Chondrocyte (in vitro differentiated cells): Measurements from ENCODE around the gene CDC37L1. TPM values are rescaled to one million over a fixed set of nuclear protein-coding genes. Genes with fewer than 3 reads are reported as not detected.
"Not testable (repeated sequence)": the region's sequence is repeated elsewhere in the genome, so short reads cannot be mapped to it uniquely, and the experiment has no call there.

ENCODE experiments used
- DNase-seq: peaks from one replicate; pipeline ENCODE4 v3.0.0; 2021; ENCODE audit warnings: mixed read lengths, low spot score
- H3K27ac Mint-ChIP-seq: one replicate; pipeline ENCODE4 v1.8.0; 2021; ENCODE audit warnings: mild to moderate bottlenecking, moderate library complexity, mixed read lengths; ENCODE audit not compliant: unreplicated experiment
- H3K27me3 Mint-ChIP-seq: 2 replicates; pipeline ENCODE4 v1.8.0; 2021; ENCODE audit warnings: low read depth, mixed read lengths
- H3K36me3 Mint-ChIP-seq: 2 replicates; pipeline ENCODE4 v1.8.0; 2021; ENCODE audit warnings: low read depth, mixed read lengths
- H3K4me1 Mint-ChIP-seq: 2 replicates; pipeline ENCODE4 v1.8.0; 2021; ENCODE audit warnings: low read depth, mild to moderate bottlenecking, mixed read lengths
- H3K4me3 Mint-ChIP-seq: one replicate; pipeline ENCODE4 v1.8.0; 2021; ENCODE audit warnings: mild to moderate bottlenecking, moderate library complexity, mixed read lengths; ENCODE audit not compliant: unreplicated experiment
- H3K9me3 Mint-ChIP-seq: 2 replicates; pipeline ENCODE4 v1.8.0; 2021; ENCODE audit warnings: low read depth, mixed read lengths
- CTCF ChIP-seq: fragments of 200-600 bp; sonication (generic); IDR thresholded peaks from 2 replicates; pipeline ENCODE4 v1.5.0; 2021; ENCODE audit warnings: antibody characterized with exemption, mild to moderate bottlenecking, moderate library complexity
- total RNA-seq: library from RNA; stranded (reverse); gene quantifications from 3 replicates; pipeline ENCODE4 v1.2.1, GENCODE V29; 2021

The CDC37L1 gene
- total RNA-seq, 1 donor from 2014 or later: 17.0 TPM

GRCh38 chr9:4657426-4658159 lies 21.8 kb upstream of the CDC37L1 start:
- Mint-ChIP-seq H3K4me3 (no peak overlapping the region), H3K4me1 (peaks cover 14% of the 10 kb centered on the region), H3K36me3 (no peaks in the 10 kb centered on the region), H3K27me3 (no peaks in the 10 kb centered on the region), H3K9me3 (no peaks in the 10 kb centered on the region), H3K27ac (no peak overlapping the region)
- DNase-seq: no peak
- no peak for TF ChIP-seq CTCF

GRCh38 chr9:4660665-4661064 lies 18.7 kb upstream of the CDC37L1 start:
- Mint-ChIP-seq H3K4me1 (peaks cover 37% of the 10 kb centered on the region), H3K27ac (peak overlapping the region; percentile 65)
- H3K36me3 Mint-ChIP-seq, DNase-seq, H3K4me3 Mint-ChIP-seq, H3K9me3 Mint-ChIP-seq, H3K27me3 Mint-ChIP-seq: not testable (repeated sequence)

- TF ChIP-seq CTCF: no peak
- H3K27me3 Mint-ChIP-seq: no peaks in the 10 kb centered on the region
- H3K27ac Mint-ChIP-seq: peak overlapping the region; percentile 87
- no peaks in the 10 kb centered on the region for H3K36me3 Mint-ChIP-seq
- no peak for DNase-seq
- H3K9me3 Mint-ChIP-seq: no peaks in the 10 kb centered on the region
- H3K4me3 Mint-ChIP-seq: peak overlapping the region; percentile 93
- peaks cover 42% of the 10 kb centered on the region for H3K4me1 Mint-ChIP-seq
These were observed 18.2 kb upstream of the CDC37L1 start for GRCh38 chr9:4661165-4661564.

GRCh38 chr9:4661611-4662010 lies 17.8 kb upstream of the CDC37L1 start:
- no peaks in the 10 kb centered on the region for H3K9me3 Mint-ChIP-seq
- H3K27ac Mint-ChIP-seq: peak overlapping the region; percentile 87
- TF ChIP-seq CTCF: no peak
- no peaks in the 10 kb centered on the region for H3K36me3 Mint-ChIP-seq
- H3K4me3 Mint-ChIP-seq: peak overlapping the region; percentile 93
- DNase-seq: no peak
- H3K4me1 Mint-ChIP-seq: peaks cover 47% of the 10 kb centered on the region
- H3K27me3 Mint-ChIP-seq: no peaks in the 10 kb centered on the region

GRCh38 chr9:4662108-4662988 lies 17.0 kb upstream of the CDC37L1 start, which contains the start of gene PLPP6:
PLPP6 (plus strand) TSS chr9:4662294; CDS start chr9:4662376, 82 bp downstream.
- peak; percentile 77 for TF ChIP-seq CTCF
- H3K27me3 Mint-ChIP-seq: no peaks in the 10 kb centered on the region
- H3K9me3 Mint-ChIP-seq: no peaks in the 10 kb centered on the region
- H3K4me1 Mint-ChIP-seq: peaks cover 47% of the 10 kb centered on the region
- DNase-seq: peak; percentile 96
- peak within 1 kb of the TSS; percentile 87 for H3K27ac Mint-ChIP-seq
- H3K36me3 Mint-ChIP-seq: no peaks in the 10 kb centered on the region
- H3K4me3 Mint-ChIP-seq: peak within 1 kb of the TSS; percentile 93
